Measurements from ENCODE around the gene RAB1B.
"Not testable (repeated sequence)": the region's sequence is repeated elsewhere in the genome, so short reads cannot be mapped to it uniquely, and the experiment has no call there.

RAB1B gene

GRCh38 chr11:66267039-66267378 is 1.4 kb upstream of the RAB1B start:
- DNase-seq (ENCODE audit: low read depth, low spot score): no peak

- DNase-seq (ENCODE audit: low read depth, low spot score): peak; percentile 70
Measured at GRCh38 chr11:66267379-66268243, 828 bp upstream of the RAB1B start.

GRCh38 chr11:66268952-66269905 is 790 bp downstream of the RAB1B start:
- DNase-seq (ENCODE audit: low read depth, low spot score): no peak

GRCh38 chr11:66271816-66272215 is 3.4 kb downstream of the RAB1B start:
- no peak for DNase-seq (ENCODE audit: low read depth, low spot score)

- no peak for DNase-seq (ENCODE audit: low read depth, low spot score)
Measured at GRCh38 chr11:66272596-66272995, 4.2 kb downstream of the RAB1B start.

- no peak for DNase-seq (ENCODE audit: low read depth, low spot score)
Measured at GRCh38 chr11:66274219-66274618, 5.8 kb downstream of the RAB1B start.

- DNase-seq (ENCODE audit: low read depth, low spot score): no peak
Measured at GRCh38 chr11:66275396-66275795, 7.0 kb downstream of the RAB1B start.

- no peak for DNase-seq (ENCODE audit: low read depth, low spot score)
Measured at GRCh38 chr11:66275984-66276612, 7.7 kb downstream of the RAB1B start.

- DNase-seq (ENCODE audit: low read depth, low spot score): not testable (repeated sequence)
Measured at GRCh38 chr11:66276619-66277018, 8.2 kb downstream of the RAB1B start.

- DNase-seq (ENCODE audit: low read depth, low spot score): not testable (repeated sequence)
Measured at GRCh38 chr11:66277064-66277463, 8.6 kb downstream of the RAB1B start.

- DNase-seq (ENCODE audit: low read depth, low spot score): no peak
Measured at GRCh38 chr11:66277471-66278362, 9.3 kb downstream of the RAB1B start, which contains the start of gene CNIH2. CNIH2 (plus strand) TSS chr11:66278175; CDS start chr11:66278457, 282 bp downstream.

- no peak for DNase-seq (ENCODE audit: low read depth, low spot score)
Measured at GRCh38 chr11:66278363-66279091, 10.1 kb downstream of the RAB1B start.

- DNase-seq (ENCODE audit: low read depth, low spot score): no peak
Measured at GRCh38 chr11:66279092-66279734, 10.8 kb downstream of the RAB1B start.

- no peak for DNase-seq (ENCODE audit: low read depth, low spot score)
Measured at GRCh38 chr11:66280428-66280827, 12.0 kb downstream of the RAB1B start.

- DNase-seq (ENCODE audit: low read depth, low spot score): no peak
Measured at GRCh38 chr11:66281001-66281400, 12.6 kb downstream of the RAB1B start.

GRCh38 chr11:66281776-66282467 is 13.5 kb downstream of the RAB1B start:
- no peak for DNase-seq (ENCODE audit: low read depth, low spot score)

- peak; percentile 100 for DNase-seq (ENCODE audit: low read depth, low spot score)
Measured at GRCh38 chr11:66282468-66283455, 14.3 kb downstream of the RAB1B start.

Data from activated CD4-positive, CD25-positive, alpha-beta regulatory T cell treated with anti-CD3 and anti-CD28 coated beads, Interleukin-2, amount 50 U/mL, for 16 hours (primary cell).